Measurements from ENCODE around the gene PRPSAP2. TPM values are rescaled to one million over a fixed set of nuclear protein-coding genes. Genes with fewer than 3 reads are reported as not detected.
A peak's percentile ranks its signal among the peaks of the same experiment; 100 is the strongest.
"Not testable (repeated sequence)": the region's sequence is repeated elsewhere in the genome, so short reads cannot be mapped to it uniquely, and the experiment has no call there.

The PRPSAP2 gene
- total RNA-seq, 4 donors from 2014 or later = 19.2 to 29.1 (median 22.3) TPM

GRCh38 chr17:18858567-18859245 is 775 bp downstream of the PRPSAP2 start:
- Histone ChIP-seq H3K4me1 (peaks cover 18 to 44% (median 39%) of the 10 kb centered on the region in 4 donors), H3K27ac (replicated peaks in 1 of 4) (peak overlapping the region; percentile 95 to 99 (median 98)), H3K36me3 (no peaks in the 10 kb centered on the region), H3K9me3 (no peaks in the 10 kb centered on the region), H3K27me3 (no peaks in the 10 kb centered on the region), H3K4me3 (peak overlapping the region; percentile 93 to 100 (median 100))
- DNase-seq (ENCODE audit: extremely low spot score) = no peak
- intact Hi-C loops (cut with DNase I) = no loop called here
- WGBS = 17% methylated on average over 12 of the region's 12 CpGs
- no peak for TF ChIP-seq CTCF (IDR thresholded peaks at IDR 0.05)
- no peak for TF ChIP-seq EP300 (IDR thresholded peaks at IDR 0.05)
- TF ChIP-seq POLR2AphosphoS5 (IDR thresholded peaks at IDR 0.05) = no peak
- no peak for TF ChIP-seq POLR2A (IDR thresholded peaks at IDR 0.05; ENCODE audit: low read depth)

GRCh38 chr17:18859256-18859655 is 1.3 kb downstream of the PRPSAP2 start:
- Histone ChIP-seq H3K9me3 (no peaks in the 10 kb centered on the region), H3K4me1 (peaks cover 18 to 44% (median 39%) of the 10 kb centered on the region in 4 donors), H3K36me3 (no peaks in the 10 kb centered on the region), H3K4me3 (peak overlapping the region in 3 of 4 donors; percentile 93 to 100 (median 100)), H3K27me3 (no peaks in the 10 kb centered on the region), H3K27ac (replicated peaks in 1 of 4) (peak overlapping the region in 3 of 4 donors; percentile 95 to 99 (median 98))
- no peak for DNase-seq (ENCODE audit: extremely low spot score)
- TF ChIP-seq CTCF (IDR thresholded peaks at IDR 0.05) (no peak), POLR2A (IDR thresholded peaks at IDR 0.05; ENCODE audit: low read depth) (no peak), POLR2AphosphoS5 (IDR thresholded peaks at IDR 0.05) (no peak), EP300 (IDR thresholded peaks at IDR 0.05) (no peak)
- intact Hi-C loops (cut with DNase I) = no loop called here
- 29% methylated on average over 4 of the region's 4 CpGs for WGBS

- H3K36me3 ChIP-seq = no peaks in the 10 kb centered on the region
- H3K27me3 ChIP-seq = no peaks in the 10 kb centered on the region
- 91% methylated on average over 9 of the region's 9 CpGs for WGBS
- no peak overlapping the region for H3K4me3 ChIP-seq
- no peak overlapping the region for H3K27ac ChIP-seq (replicated peaks in 1 of 4)
- DNase-seq (ENCODE audit: extremely low spot score) = no peak
- H3K9me3 ChIP-seq = no peaks in the 10 kb centered on the region
- intact Hi-C loops (cut with DNase I) = no loop called here
- TF ChIP-seq POLR2A (IDR thresholded peaks at IDR 0.05; ENCODE audit: low read depth) (no peak), CTCF (IDR thresholded peaks at IDR 0.05) (no peak), EP300 (IDR thresholded peaks at IDR 0.05) (no peak), POLR2AphosphoS5 (IDR thresholded peaks at IDR 0.05) (no peak)
- peaks cover 15 to 45% (median 38%) of the 10 kb centered on the region in 4 donors for H3K4me1 ChIP-seq
These were observed 2.4 kb downstream of the PRPSAP2 start for GRCh38 chr17:18860161-18860972.

- Histone ChIP-seq H3K4me3 (no peak overlapping the region), H3K4me1 (peaks cover 6 to 32% (median 27%) of the 10 kb centered on the region in 4 donors), H3K27ac (replicated peaks in 1 of 4) (no peak overlapping the region), H3K9me3 (no peaks in the 10 kb centered on the region), H3K36me3 (peaks cover 3 to 13% (median 8%) of the 10 kb centered on the region in 4 donors), H3K27me3 (no peaks in the 10 kb centered on the region)
- intact Hi-C loops (cut with DNase I) = no loop called here
- no peak for DNase-seq (ENCODE audit: extremely low spot score)
- TF ChIP-seq POLR2A (IDR thresholded peaks at IDR 0.05; ENCODE audit: low read depth) (no peak), EP300 (IDR thresholded peaks at IDR 0.05) (no peak), POLR2AphosphoS5 (IDR thresholded peaks at IDR 0.05) (no peak), CTCF (IDR thresholded peaks at IDR 0.05) (no peak)
- WGBS = 91% methylated on average over 5 of the region's 5 CpGs
These were observed 4.1 kb downstream of the PRPSAP2 start for GRCh38 chr17:18862011-18862410.

GRCh38 chr17:18864996-18865395 is 7.1 kb downstream of the PRPSAP2 start:
- DNase-seq (ENCODE audit: extremely low spot score); intact Hi-C loops (cut with DNase I); H3K27me3 ChIP-seq; H3K4me3 ChIP-seq; H3K4me1 ChIP-seq; H3K27ac ChIP-seq (replicated peaks in 1 of 4); H3K9me3 ChIP-seq: not testable (repeated sequence)
- H3K36me3 ChIP-seq = peaks cover 14 to 41% (median 36%) of the 10 kb centered on the region in 4 donors
- WGBS = 72% methylated on average over 5 of the region's 5 CpGs
